Gastroesophageal sphincter (tissue), 4 donors: ENCODE results near the gene TRIM69. TPM values are rescaled to one million over a fixed set of nuclear protein-coding genes. Genes with fewer than 3 reads are reported as not detected.

Source experiments
- ATAC-seq: fragments of 150-250 bp; one replicate; pipeline ENCODE4 v1.9.1; 2016; ENCODE audit warnings: mild to moderate bottlenecking, moderate library complexity
- H3K27ac ChIP-seq, 4 donors: fragments of 200-600 bp; sonication (generic) in 3 of 4; 1 replicate in 3 of 4; 2 replicates in 1 of 4; pipeline ENCODE4 v1.5.1; 2016 to 2019
- H3K27me3 ChIP-seq: fragments of 200-600 bp; sonication (generic); one replicate; pipeline ENCODE4 v1.5.1; 2019
- H3K36me3 ChIP-seq, 2 donors: fragments of 200-600 bp; sonication (generic); one replicate each; pipeline ENCODE4 v1.5.1; 2019; ENCODE audit warnings: control low read depth in 1 of 2
- H3K4me1 ChIP-seq, 3 donors: fragments of 200-600 bp; sonication (generic); 1 replicate in 2 of 3; 2 replicates in 1 of 3; pipeline ENCODE4 v1.5.1; 2016 to 2019; ENCODE audit warnings: control low read depth in 2 of 3
- H3K4me3 ChIP-seq, 2 donors: fragments of 200-600 bp; sonication (generic); one replicate each; pipeline ENCODE4 v1.5.1; 2019; ENCODE audit warnings: mild to moderate bottlenecking in 1 of 2, moderate library complexity in 1 of 2
- H3K9me3 ChIP-seq, 3 donors: fragments of 200-600 bp; sonication (generic); one replicate each; pipeline ENCODE4 v1.5.1; 2017 to 2019; ENCODE audit warnings: control low read depth in 2 of 3
- EP300 ChIP-seq: sonication (generic); formaldehyde crosslinking; IDR thresholded peaks from one replicate; pipeline ENCODE4 v1.6.1; 2017; ENCODE audit warnings: antibody characterized with exemption, mild to moderate bottlenecking
- POLR2A ChIP-seq, 2 donors: fragments of 450-650 bp; IDR thresholded peaks; one replicate each; pipeline ENCODE4 v1.6.1; 2017; ENCODE audit warnings: antibody characterized with exemption in 2 of 2, mild to moderate bottlenecking in 2 of 2, moderate library complexity in 1 of 2
- POLR2AphosphoS5 ChIP-seq: sonication (generic); formaldehyde crosslinking; IDR thresholded peaks from one replicate; pipeline ENCODE4 v1.6.1; 2017; ENCODE audit warnings: antibody characterized with exemption
- WGBS, 2 donors: methylation state at CpG; one replicate each; pipeline ENCODE4 v1.1.5; 2018; ENCODE audit warnings: low coverage in 1 of 2; 5-methylcytosine and 5-hydroxymethylcytosine counted together
- total RNA-seq, 4 donors: library from RNA; depleted of rRNA; stranded (reverse); fragments of >200 nt; gene quantifications; one replicate each; pipeline ENCODE4 v1.1.0, GENCODE V29; 2016
- TF ChIP-seq, protein P1 (sequence below), 4 experiments: fragments of 200-600 bp in 2 of 4; fragments of 450-650 bp in 2 of 4; sonication (generic) in 1 of 4; IDR thresholded peaks; one replicate each; pipeline ENCODE4 v1.5.1; 2017 to 2019; ENCODE audit warnings: antibody characterized with exemption in 4 of 4, mild to moderate bottlenecking in 2 of 4, moderate library complexity in 2 of 4

TRIM69 gene
- total RNA-seq, 4 donors from 2014 or later, result 22.9 to 31.1 (median 24.3) TPM

DNA sequence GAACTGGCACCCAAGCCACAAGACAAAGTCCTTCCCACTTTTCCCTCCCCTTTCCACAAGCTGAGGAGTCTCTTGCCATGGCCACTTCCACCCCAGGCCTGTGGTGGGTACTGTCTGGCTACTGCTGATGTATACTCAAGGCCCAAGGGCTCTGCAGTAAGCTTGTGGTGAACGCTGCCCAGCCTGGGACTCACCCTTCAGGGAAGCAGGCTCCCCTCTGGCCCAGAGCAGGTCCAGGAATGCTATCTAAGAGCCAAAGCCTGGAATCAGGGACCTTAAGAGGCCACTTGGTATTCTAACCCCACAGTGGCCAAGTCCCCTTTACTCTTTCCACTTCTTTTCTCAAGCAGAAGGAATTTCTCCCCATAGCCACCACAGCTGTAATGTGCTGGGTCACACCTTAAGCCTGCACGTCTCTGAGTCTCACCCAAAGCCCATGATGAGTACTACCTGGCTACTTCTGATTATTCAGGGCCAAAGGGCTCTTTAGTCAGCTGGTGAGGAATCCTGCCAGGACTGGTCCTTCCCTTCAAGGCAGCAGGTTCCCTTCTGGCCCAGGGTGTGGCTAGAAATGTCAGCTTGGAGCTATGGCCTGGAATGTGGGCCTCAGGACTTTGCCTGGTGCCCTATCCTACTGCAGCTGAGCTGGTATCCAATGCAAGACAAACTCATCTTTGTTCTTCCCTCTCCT, 29.2 kb upstream of the TRIM69 start:
- no peak for ATAC-seq
- no peak overlapping the region for H3K27ac ChIP-seq
- H3K9me3 ChIP-seq, result peaks cover 0 to 9% (median 0%) of the 10 kb centered on the region in 3 donors
- TF ChIP-seq POLR2A (IDR thresholded peaks at IDR 0.05), result no peak
- no peak for TF ChIP-seq POLR2AphosphoS5
- no peak for TF ChIP-seq EP300
- TF ChIP-seq, protein P1, sequence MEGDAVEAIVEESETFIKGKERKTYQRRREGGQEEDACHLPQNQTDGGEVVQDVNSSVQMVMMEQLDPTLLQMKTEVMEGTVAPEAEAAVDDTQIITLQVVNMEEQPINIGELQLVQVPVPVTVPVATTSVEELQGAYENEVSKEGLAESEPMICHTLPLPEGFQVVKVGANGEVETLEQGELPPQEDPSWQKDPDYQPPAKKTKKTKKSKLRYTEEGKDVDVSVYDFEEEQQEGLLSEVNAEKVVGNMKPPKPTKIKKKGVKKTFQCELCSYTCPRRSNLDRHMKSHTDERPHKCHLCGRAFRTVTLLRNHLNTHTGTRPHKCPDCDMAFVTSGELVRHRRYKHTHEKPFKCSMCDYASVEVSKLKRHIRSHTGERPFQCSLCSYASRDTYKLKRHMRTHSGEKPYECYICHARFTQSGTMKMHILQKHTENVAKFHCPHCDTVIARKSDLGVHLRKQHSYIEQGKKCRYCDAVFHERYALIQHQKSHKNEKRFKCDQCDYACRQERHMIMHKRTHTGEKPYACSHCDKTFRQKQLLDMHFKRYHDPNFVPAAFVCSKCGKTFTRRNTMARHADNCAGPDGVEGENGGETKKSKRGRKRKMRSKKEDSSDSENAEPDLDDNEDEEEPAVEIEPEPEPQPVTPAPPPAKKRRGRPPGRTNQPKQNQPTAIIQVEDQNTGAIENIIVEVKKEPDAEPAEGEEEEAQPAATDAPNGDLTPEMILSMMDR (IDR thresholded peaks at IDR 0.05), result no peak
- no peak overlapping the region for H3K4me3 ChIP-seq
- H3K27me3 ChIP-seq, result peaks cover 3% of the 10 kb centered on the region
- no CpG with 5 or more reads among the region's 2 CpGs for whole genome bisulfite sequencing, 2 donors
- H3K36me3 ChIP-seq, result no peaks in the 10 kb centered on the region
- H3K4me1 ChIP-seq, result peaks cover 0 to 7% (median 0%) of the 10 kb centered on the region in 3 donors

DNA sequence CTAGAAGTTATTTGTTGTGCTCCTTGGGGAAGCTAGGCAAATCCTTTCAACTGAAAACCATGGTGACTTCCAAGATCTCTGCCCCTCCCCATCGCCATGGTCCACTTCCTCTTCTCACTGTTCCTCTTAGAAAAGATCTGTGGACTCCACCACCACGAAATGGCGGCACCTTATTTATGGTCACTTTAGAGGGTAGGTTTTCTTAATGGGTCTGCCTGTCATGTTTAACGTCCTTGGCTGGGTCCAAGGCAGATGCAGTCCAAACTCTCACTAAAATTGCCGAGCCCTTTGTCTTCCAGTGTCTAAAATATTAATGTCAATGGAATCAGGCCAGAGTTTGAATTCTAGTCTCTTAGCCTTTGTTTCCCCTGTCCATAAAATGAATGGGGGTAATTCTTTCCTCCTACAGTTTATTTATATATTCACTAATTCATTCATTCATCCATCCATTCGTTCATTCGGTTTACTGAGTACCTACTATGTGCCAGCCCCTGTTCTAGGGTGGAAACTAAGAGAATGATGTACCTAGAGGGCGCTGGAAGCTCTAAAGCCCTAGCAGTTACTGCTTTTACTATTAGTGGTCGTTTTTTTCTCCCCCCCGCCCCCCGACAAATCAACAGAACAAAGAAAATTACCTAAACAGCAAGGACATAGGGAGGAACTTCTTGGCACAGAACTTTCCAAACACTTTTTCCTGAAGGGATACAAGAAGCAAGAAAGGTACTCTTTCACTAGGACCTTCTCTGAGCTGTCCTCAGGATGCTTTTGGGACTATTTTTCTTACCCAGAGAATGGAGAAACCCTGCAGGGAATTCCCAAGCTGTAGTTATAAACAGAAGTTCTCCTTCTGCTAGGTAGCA, 25.9 kb upstream of the TRIM69 start:
- Histone ChIP-seq H3K36me3 (peaks cover 0 to 7% of the 10 kb centered on the region in 2 donors), H3K27me3 (no peaks in the 10 kb centered on the region), H3K9me3 (no peaks in the 10 kb centered on the region), H3K4me3 (peak overlapping the region; percentile 83 to 84), H3K27ac (peak overlapping the region; percentile 84 to 99 (median 98)), H3K4me1 (peaks cover 0 to 36% (median 12%) of the 10 kb centered on the region in 3 donors)
- ATAC-seq, result no peak
- TF ChIP-seq, protein P1 (IDR thresholded peaks at IDR 0.05), result peak in 1 of 4 experiments; percentile 35
- TF ChIP-seq EP300, result no peak
- WGBS, 2 donors, result 15 to 24% methylated on average over 9 to 11 of the region's 11 CpGs

DNA sequence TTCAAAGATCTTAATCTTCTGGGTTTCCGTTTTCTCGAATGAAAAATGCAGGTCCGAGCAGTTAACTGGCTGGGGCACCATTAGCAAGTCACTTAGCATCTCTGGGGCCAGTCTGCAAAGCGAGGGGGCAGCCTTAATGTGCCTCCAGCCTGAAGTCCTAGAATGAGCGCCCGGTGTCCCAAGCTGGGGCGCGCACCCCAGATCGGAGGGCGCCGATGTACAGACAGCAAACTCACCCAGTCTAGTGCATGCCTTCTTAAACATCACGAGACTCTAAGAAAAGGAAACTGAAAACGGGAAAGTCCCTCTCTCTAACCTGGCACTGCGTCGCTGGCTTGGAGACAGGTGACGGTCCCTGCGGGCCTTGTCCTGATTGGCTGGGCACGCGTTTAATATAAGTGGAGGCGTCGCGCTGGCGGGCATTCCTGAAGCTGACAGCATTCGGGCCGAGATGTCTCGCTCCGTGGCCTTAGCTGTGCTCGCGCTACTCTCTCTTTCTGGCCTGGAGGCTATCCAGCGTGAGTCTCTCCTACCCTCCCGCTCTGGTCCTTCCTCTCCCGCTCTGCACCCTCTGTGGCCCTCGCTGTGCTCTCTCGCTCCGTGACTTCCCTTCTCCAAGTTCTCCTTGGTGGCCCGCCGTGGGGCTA, 25.1 kb upstream of the TRIM69 start, which contains the start of the genes B2M and PATL2:
TSS of gene B2M (plus strand) at position 422 of the 647 bp plus-strand sequence. CDS start at position 452, 30 bp downstream.
TSS of gene PATL2 (minus strand) at position 228 of the 647 bp plus-strand sequence. CDS start 34,833 bp downstream, outside the sequence.
- Histone ChIP-seq H3K27ac (peak within 1 kb of the TSS; percentile 97 to 99 (median 98)), H3K4me3 (peak within 1 kb of the TSS; percentile 83 to 84), H3K27me3 (no peaks in the 10 kb centered on the region), H3K36me3 (peaks cover 0 to 14% of the 10 kb centered on the region in 2 donors), H3K4me1 (peaks cover 0 to 42% (median 12%) of the 10 kb centered on the region in 3 donors), H3K9me3 (no peaks in the 10 kb centered on the region)
- peak; percentile 99 for TF ChIP-seq POLR2A (IDR thresholded peaks at IDR 0.05)
- TF ChIP-seq, protein P1 (IDR thresholded peaks at IDR 0.05), result peak in 1 of 4 experiments; percentile 5
- no peak for TF ChIP-seq EP300
- TF ChIP-seq POLR2AphosphoS5, result peak; percentile 100
- peak; percentile 98 for ATAC-seq
- 0 to 1% methylated on average over 16 to 21 of the region's 37 CpGs for WGBS, 2 donors

DNA sequence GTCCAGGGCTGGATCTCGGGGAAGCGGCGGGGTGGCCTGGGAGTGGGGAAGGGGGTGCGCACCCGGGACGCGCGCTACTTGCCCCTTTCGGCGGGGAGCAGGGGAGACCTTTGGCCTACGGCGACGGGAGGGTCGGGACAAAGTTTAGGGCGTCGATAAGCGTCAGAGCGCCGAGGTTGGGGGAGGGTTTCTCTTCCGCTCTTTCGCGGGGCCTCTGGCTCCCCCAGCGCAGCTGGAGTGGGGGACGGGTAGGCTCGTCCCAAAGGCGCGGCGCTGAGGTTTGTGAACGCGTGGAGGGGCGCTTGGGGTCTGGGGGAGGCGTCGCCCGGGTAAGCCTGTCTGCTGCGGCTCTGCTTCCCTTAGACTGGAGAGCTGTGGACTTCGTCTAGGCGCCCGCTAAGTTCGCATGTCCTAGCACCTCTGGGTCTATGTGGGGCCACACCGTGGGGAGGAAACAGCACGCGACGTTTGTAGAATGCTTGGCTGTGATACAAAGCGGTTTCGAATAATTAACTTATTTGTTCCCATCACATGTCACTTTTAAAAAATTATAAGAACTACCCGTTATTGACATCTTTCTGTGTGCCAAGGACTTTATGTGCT, 24.5 kb upstream of the TRIM69 start:
- H3K27ac ChIP-seq, result peak overlapping the region; percentile 97 to 99 (median 98)
- TF ChIP-seq EP300, result no peak
- TF ChIP-seq, protein P1 (IDR thresholded peaks at IDR 0.05), result no peak
- no peak for TF ChIP-seq POLR2A (IDR thresholded peaks at IDR 0.05)
- TF ChIP-seq POLR2AphosphoS5, result no peak
- WGBS, 2 donors, result 0% methylated on average over 7 to 11 of the region's 46 CpGs
- H3K4me3 ChIP-seq, result peak overlapping the region; percentile 83 to 84
- H3K27me3 ChIP-seq, result no peaks in the 10 kb centered on the region
- peaks cover 0 to 45% (median 12%) of the 10 kb centered on the region in 3 donors for H3K4me1 ChIP-seq
- H3K9me3 ChIP-seq, result no peaks in the 10 kb centered on the region
- peaks cover 0 to 21% of the 10 kb centered on the region in 2 donors for H3K36me3 ChIP-seq
- ATAC-seq, result peak; percentile 56
